NCI-H187 treated with DMSO at 0.1 percent for 48 hours (cell line): ENCODE measurements around the gene GMDS.

Experiments used
- DNase-seq: peaks from one replicate; lab custom pipeline; 2025; lab: John Stamatoyannopoulos, UW

Gene GMDS

GRCh38 chr6:1800845-1801244 lies 444.6 kb downstream of the GMDS start:
- no peak for DNase-seq

GRCh38 chr6:1798965-1799325 lies 446.5 kb downstream of the GMDS start:
- DNase-seq, result no peak

- DNase-seq, result no peak
Measured at GRCh38 chr6:1798303-1798964, 447.0 kb downstream of the GMDS start.

GRCh38 chr6:1797801-1798200 lies 447.6 kb downstream of the GMDS start:
- DNase-seq, result no peak

- DNase-seq, result no peak
Measured at GRCh38 chr6:1796706-1797529, 448.5 kb downstream of the GMDS start.

GRCh38 chr6:1795910-1796309 lies 449.5 kb downstream of the GMDS start:
- DNase-seq, result no peak

- no peak for DNase-seq
Measured at GRCh38 chr6:1792989-1793388, 452.4 kb downstream of the GMDS start.

- no peak for DNase-seq
Measured at GRCh38 chr6:1790684-1791083, 454.7 kb downstream of the GMDS start.

- DNase-seq, result no peak
Measured at GRCh38 chr6:1789092-1789491, 456.3 kb downstream of the GMDS start.

- DNase-seq, result no peak
Measured at GRCh38 chr6:1787894-1788293, 457.5 kb downstream of the GMDS start.

GRCh38 chr6:1786455-1787453 lies 458.7 kb downstream of the GMDS start:
- no peak for DNase-seq

GRCh38 chr6:1784422-1784884 lies 461.0 kb downstream of the GMDS start:
- no peak for DNase-seq

GRCh38 chr6:1781817-1782184 lies 463.6 kb downstream of the GMDS start:
- no peak for DNase-seq

GRCh38 chr6:1781152-1781816 lies 464.1 kb downstream of the GMDS start:
- no peak for DNase-seq

- no peak for DNase-seq
Measured at GRCh38 chr6:1780251-1780867, 465.0 kb downstream of the GMDS start.

- DNase-seq, result no peak
Measured at GRCh38 chr6:1778686-1779235, 466.6 kb downstream of the GMDS start.

GRCh38 chr6:1777921-1778685 lies 467.3 kb downstream of the GMDS start:
- no peak for DNase-seq

GRCh38 chr6:1775441-1775840 lies 470.0 kb downstream of the GMDS start:
- DNase-seq, result no peak

- DNase-seq, result no peak
Measured at GRCh38 chr6:1774226-1774915, 471.0 kb downstream of the GMDS start.

- DNase-seq, result no peak
Measured at GRCh38 chr6:1773700-1774099, 471.7 kb downstream of the GMDS start.
